Right atrium auricular region (tissue), 2 donors: ENCODE data around the gene NLGN4Y. TPM values are rescaled to one million over a fixed set of nuclear protein-coding genes. Genes with fewer than 3 reads are reported as not detected.

Experiments used
- DNase-seq: peaks from one replicate; pipeline ENCODE4 v3.0.0-alpha.2; 2019; ENCODE audit warnings: low spot score
- H3K27ac ChIP-seq, 2 donors: fragments of 200-600 bp; sonication (generic); 1 replicate in 1 of 2; 2 replicates in 1 of 2; pipeline ENCODE4 v1.5.1; 2016 to 2019
- H3K27me3 ChIP-seq, 2 donors: fragments of 200-600 bp; sonication (generic); one replicate each; pipeline versions ENCODE4 v1.5.1 to v1.6.0; 2017 to 2019
- H3K36me3 ChIP-seq: fragments of 200-600 bp; sonication (generic); one replicate; pipeline ENCODE4 v1.5.1; 2016
- H3K4me1 ChIP-seq, 2 donors: fragments of 200-600 bp; sonication (generic); one replicate each; pipeline versions ENCODE4 v1.5.1 to v1.6.0; 2017 to 2019
- H3K4me3 ChIP-seq, 2 donors: fragments of 200-600 bp; sonication (generic); 1 replicate in 1 of 2; 2 replicates in 1 of 2; pipeline ENCODE4 v1.5.1; 2017 to 2019; ENCODE audit warnings: mild to moderate bottlenecking in 1 of 2, moderate library complexity in 1 of 2
- H3K9me3 ChIP-seq, 2 donors: fragments of 200-600 bp; sonication (generic); one replicate each; pipeline ENCODE4 v1.5.1; 2019
- total RNA-seq, 2 donors: library from RNA; depleted of rRNA; stranded (reverse); fragments of >200 nt; gene quantifications; one replicate each; pipeline ENCODE4 v1.1.0, GENCODE V29; 2016
- TF ChIP-seq, protein P1 (sequence below), 2 donors: fragments of 200-600 bp; sonication (generic); IDR thresholded peaks; one replicate each; pipeline ENCODE4 v1.5.1; 2019; ENCODE audit warnings: antibody characterized with exemption in 2 of 2

The NLGN4Y gene
- total RNA-seq: under 1 TPM in 1 of 2 donors, not detected in 1; 0.07 TPM

GRCh38 chrY:14524272-14525231, at the start of gene NLGN4Y:
Gene NLGN4Y, plus strand, starts transcription at chrY:14524529. Its CDS starts 97,591 bp downstream, at chrY:14622120.
- DNase-seq: no peak
- Histone ChIP-seq H3K27ac (no peak within 1 kb of the TSS), H3K9me3 (no peaks in the 10 kb centered on the region), H3K4me1 (no peaks in the 10 kb centered on the region), H3K36me3 (no peaks in the 10 kb centered on the region), H3K4me3 (no peak within 1 kb of the TSS), H3K27me3 (no peaks in the 10 kb centered on the region)
- TF ChIP-seq, protein P1, sequence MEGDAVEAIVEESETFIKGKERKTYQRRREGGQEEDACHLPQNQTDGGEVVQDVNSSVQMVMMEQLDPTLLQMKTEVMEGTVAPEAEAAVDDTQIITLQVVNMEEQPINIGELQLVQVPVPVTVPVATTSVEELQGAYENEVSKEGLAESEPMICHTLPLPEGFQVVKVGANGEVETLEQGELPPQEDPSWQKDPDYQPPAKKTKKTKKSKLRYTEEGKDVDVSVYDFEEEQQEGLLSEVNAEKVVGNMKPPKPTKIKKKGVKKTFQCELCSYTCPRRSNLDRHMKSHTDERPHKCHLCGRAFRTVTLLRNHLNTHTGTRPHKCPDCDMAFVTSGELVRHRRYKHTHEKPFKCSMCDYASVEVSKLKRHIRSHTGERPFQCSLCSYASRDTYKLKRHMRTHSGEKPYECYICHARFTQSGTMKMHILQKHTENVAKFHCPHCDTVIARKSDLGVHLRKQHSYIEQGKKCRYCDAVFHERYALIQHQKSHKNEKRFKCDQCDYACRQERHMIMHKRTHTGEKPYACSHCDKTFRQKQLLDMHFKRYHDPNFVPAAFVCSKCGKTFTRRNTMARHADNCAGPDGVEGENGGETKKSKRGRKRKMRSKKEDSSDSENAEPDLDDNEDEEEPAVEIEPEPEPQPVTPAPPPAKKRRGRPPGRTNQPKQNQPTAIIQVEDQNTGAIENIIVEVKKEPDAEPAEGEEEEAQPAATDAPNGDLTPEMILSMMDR (IDR thresholded peaks at IDR 0.05): no peak

DNA sequence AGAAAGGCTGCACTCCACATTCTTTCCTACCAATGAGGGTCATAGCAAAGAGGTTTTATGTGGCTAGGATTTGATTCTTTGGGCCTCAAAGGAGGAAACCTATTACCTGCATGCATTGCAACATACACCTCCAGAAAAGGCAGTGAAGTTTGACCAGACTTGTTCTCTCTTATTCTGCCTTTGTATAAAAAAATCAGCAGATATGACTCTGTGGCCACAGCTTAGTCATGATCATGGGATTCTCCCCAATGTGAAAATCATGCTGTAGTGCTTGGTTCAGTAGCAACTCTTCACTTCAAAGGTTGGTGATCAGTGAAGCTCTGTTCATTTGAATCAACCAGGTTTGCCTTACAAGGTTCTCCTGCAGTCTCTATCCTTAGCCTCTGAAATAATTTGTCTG, 38.4 kb upstream of the NLGN4Y start:
- DNase-seq: no peak
- no peaks in the 10 kb centered on the region for H3K9me3 ChIP-seq
- H3K4me3 ChIP-seq: no peak overlapping the region
- no peaks in the 10 kb centered on the region for H3K4me1 ChIP-seq
- H3K27me3 ChIP-seq: no peaks in the 10 kb centered on the region
- H3K27ac ChIP-seq: no peak overlapping the region
- TF ChIP-seq, protein P1 (IDR thresholded peaks at IDR 0.05): no peak
- no peaks in the 10 kb centered on the region for H3K36me3 ChIP-seq

GRCh38 chrY:14490226-14490625, 34.1 kb upstream of the NLGN4Y start:
- Histone ChIP-seq H3K36me3 (no peaks in the 10 kb centered on the region), H3K4me1 (no peaks in the 10 kb centered on the region), H3K9me3 (no peaks in the 10 kb centered on the region), H3K27me3 (no peaks in the 10 kb centered on the region), H3K27ac (no peak overlapping the region), H3K4me3 (no peak overlapping the region)
- TF ChIP-seq, protein P1 (IDR thresholded peaks at IDR 0.05): no peak
- no peak for DNase-seq

DNA sequence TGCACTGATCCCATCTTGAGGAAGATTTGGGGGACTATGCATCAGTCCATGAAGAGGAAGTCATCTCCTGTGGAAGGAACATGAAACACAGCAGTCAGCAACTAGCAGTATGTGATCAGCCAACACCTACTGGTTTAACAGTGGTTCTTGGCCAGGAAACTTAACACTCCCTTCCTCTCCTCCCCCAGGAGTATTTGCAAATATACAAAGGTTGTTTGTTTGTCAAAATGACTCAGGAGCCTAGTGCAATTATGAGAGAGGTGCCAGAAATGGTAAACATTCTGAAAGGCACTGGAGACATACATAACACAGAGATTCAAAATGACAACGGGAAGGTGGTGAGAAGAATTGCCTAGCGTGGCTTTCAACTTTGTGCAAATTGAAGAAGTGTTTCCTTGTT, 26.3 kb upstream of the NLGN4Y start:
- DNase-seq: no peak
- Histone ChIP-seq H3K4me3 (no peak overlapping the region), H3K27me3 (no peaks in the 10 kb centered on the region), H3K9me3 (no peaks in the 10 kb centered on the region), H3K4me1 (no peaks in the 10 kb centered on the region), H3K27ac (no peak overlapping the region), H3K36me3 (no peaks in the 10 kb centered on the region)
- TF ChIP-seq, protein P1 (IDR thresholded peaks at IDR 0.05): no peak

GRCh38 chrY:14504592-14504991, 19.7 kb upstream of the NLGN4Y start:
- Histone ChIP-seq H3K4me1 (no peaks in the 10 kb centered on the region), H3K4me3 (no peak overlapping the region), H3K27ac (no peak overlapping the region), H3K36me3 (no peaks in the 10 kb centered on the region), H3K27me3 (no peaks in the 10 kb centered on the region), H3K9me3 (no peaks in the 10 kb centered on the region)
- TF ChIP-seq, protein P1 (IDR thresholded peaks at IDR 0.05): no peak
- DNase-seq: no peak
